GM12874 (cell line): ENCODE results near the gene PSD.

Experiments
- CTCF ChIP-seq: IDR thresholded peaks from 2 replicates; pipeline ENCODE4 v1.5.1; 2011; ENCODE audit warnings: low read depth, mild to moderate bottlenecking, control low read depth, low read length, moderate library complexity; ENCODE audit not compliant: insufficient read depth

PSD gene

GRCh38 chr10:102418622-102419268, at the start of gene PSD:
Gene PSD (minus strand): TSS chr10:102418785. CDS start chr10:102417038, 1,747 bp downstream.
- no peak for TF ChIP-seq CTCF

GRCh38 chr10:102467971-102468438, 49.4 kb upstream of the PSD start:
- TF ChIP-seq CTCF: no peak

- TF ChIP-seq CTCF: no peak
These were observed 48.7 kb upstream of the PSD start for GRCh38 chr10:102467318-102467717.

GRCh38 chr10:102465466-102465865, 46.9 kb upstream of the PSD start:
- no peak for TF ChIP-seq CTCF

- no peak for TF ChIP-seq CTCF
These were observed 45.4 kb upstream of the PSD start for GRCh38 chr10:102463983-102464382.

GRCh38 chr10:102462512-102463054, 44.0 kb upstream of the PSD start:
- no peak for TF ChIP-seq CTCF

- no peak for TF ChIP-seq CTCF
These were observed 42.8 kb upstream of the PSD start for GRCh38 chr10:102461187-102462054.
